Measurements from ENCODE around the gene MOV10L1.

DNA sequence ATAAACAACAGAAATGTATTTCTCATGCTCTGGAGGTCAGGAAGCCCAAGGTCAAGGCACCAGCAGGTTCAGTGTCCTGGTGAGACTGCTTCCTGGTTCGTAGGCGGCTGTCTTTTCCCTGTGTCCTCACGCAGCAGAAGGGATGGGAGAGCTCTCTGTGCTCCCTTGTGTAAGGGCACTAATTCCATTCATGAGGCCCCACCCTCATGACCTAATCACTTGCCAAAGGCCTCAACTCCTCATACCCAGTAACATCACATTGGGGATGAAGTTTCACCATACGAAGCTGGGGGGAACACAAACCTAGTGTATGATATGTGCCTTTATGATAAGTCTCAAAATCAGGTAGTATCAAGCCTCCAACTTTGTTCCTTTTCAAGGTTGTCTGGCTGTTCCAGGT, 42.1 kb downstream of the MOV10L1 start:
- TF ChIP-seq RAD21 (IDR thresholded peaks at IDR 0.05; ENCODE audit: low read depth) = no peak
- TF ChIP-seq EP300 (IDR thresholded peaks at IDR 0.05; ENCODE audit: borderline replicate concordance) = no peak
- no peak for TF ChIP-seq TCF12 (IDR thresholded peaks at IDR 0.05; ENCODE audit: low read depth)
- TF ChIP-seq, protein P1, sequence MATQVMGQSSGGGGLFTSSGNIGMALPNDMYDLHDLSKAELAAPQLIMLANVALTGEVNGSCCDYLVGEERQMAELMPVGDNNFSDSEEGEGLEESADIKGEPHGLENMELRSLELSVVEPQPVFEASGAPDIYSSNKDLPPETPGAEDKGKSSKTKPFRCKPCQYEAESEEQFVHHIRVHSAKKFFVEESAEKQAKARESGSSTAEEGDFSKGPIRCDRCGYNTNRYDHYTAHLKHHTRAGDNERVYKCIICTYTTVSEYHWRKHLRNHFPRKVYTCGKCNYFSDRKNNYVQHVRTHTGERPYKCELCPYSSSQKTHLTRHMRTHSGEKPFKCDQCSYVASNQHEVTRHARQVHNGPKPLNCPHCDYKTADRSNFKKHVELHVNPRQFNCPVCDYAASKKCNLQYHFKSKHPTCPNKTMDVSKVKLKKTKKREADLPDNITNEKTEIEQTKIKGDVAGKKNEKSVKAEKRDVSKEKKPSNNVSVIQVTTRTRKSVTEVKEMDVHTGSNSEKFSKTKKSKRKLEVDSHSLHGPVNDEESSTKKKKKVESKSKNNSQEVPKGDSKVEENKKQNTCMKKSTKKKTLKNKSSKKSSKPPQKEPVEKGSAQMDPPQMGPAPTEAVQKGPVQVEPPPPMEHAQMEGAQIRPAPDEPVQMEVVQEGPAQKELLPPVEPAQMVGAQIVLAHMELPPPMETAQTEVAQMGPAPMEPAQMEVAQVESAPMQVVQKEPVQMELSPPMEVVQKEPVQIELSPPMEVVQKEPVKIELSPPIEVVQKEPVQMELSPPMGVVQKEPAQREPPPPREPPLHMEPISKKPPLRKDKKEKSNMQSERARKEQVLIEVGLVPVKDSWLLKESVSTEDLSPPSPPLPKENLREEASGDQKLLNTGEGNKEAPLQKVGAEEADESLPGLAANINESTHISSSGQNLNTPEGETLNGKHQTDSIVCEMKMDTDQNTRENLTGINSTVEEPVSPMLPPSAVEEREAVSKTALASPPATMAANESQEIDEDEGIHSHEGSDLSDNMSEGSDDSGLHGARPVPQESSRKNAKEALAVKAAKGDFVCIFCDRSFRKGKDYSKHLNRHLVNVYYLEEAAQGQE (IDR thresholded peaks at IDR 0.05; ENCODE audit: low read depth) = no peak
- no peak for TF ChIP-seq TAF1 (IDR thresholded peaks at IDR 0.05; ENCODE audit: low read depth)
- TF ChIP-seq, protein P2, sequence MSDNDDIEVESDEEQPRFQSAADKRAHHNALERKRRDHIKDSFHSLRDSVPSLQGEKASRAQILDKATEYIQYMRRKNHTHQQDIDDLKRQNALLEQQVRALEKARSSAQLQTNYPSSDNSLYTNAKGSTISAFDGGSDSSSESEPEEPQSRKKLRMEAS (IDR thresholded peaks at IDR 0.05) = no peak
- no peak for TF ChIP-seq YY1 (IDR thresholded peaks at IDR 0.05; ENCODE audit: low read depth)
- TF ChIP-seq, protein P3, sequence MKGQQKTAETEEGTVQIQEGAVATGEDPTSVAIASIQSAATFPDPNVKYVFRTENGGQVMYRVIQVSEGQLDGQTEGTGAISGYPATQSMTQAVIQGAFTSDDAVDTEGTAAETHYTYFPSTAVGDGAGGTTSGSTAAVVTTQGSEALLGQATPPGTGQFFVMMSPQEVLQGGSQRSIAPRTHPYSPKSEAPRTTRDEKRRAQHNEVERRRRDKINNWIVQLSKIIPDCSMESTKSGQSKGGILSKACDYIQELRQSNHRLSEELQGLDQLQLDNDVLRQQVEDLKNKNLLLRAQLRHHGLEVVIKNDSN (IDR thresholded peaks at IDR 0.05) = no peak
